RPMI8226 (cell line): ENCODE measurements around the gene GORAB.

ENCODE experiments used
- DNase-seq: peaks from one replicate; pipeline ENCODE4 v3.0.0-alpha.2; 2015

GORAB gene

GRCh38 chr1:170531758-170532657 is at the start of gene GORAB:
TSS of gene GORAB (plus strand) at chr1:170532166. CDS start at chr1:170532224, 58 bp downstream.
- peak; percentile 93 for DNase-seq

GRCh38 chr1:170483051-170483450 is 48.9 kb upstream of the GORAB start:
- DNase-seq = no peak

- no peak for DNase-seq
Observed at GRCh38 chr1:170487503-170487902, 44.5 kb upstream of the GORAB start.

- no peak for DNase-seq
Observed at GRCh38 chr1:170491291-170491690, 40.7 kb upstream of the GORAB start.

GRCh38 chr1:170494369-170494768 is 37.6 kb upstream of the GORAB start:
- DNase-seq = no peak

- DNase-seq = no peak
Observed at GRCh38 chr1:170495006-170495405, 37.0 kb upstream of the GORAB start.

- no peak for DNase-seq
Observed at GRCh38 chr1:170498876-170499275, 33.1 kb upstream of the GORAB start.

- no peak for DNase-seq
Observed at GRCh38 chr1:170503665-170504064, 28.3 kb upstream of the GORAB start.

GRCh38 chr1:170510163-170510562 is 21.8 kb upstream of the GORAB start:
- no peak for DNase-seq

GRCh38 chr1:170511038-170511437 is 20.9 kb upstream of the GORAB start:
- no peak for DNase-seq

- peak; percentile 20 for DNase-seq
Observed at GRCh38 chr1:170513138-170513537, 18.8 kb upstream of the GORAB start.

- DNase-seq = no peak
Observed at GRCh38 chr1:170518185-170518834, 13.7 kb upstream of the GORAB start.

- no peak for DNase-seq
Observed at GRCh38 chr1:170518965-170519364, 13.0 kb upstream of the GORAB start.

GRCh38 chr1:170520601-170521000 is 11.4 kb upstream of the GORAB start:
- DNase-seq = no peak

GRCh38 chr1:170521818-170522217 is 10.1 kb upstream of the GORAB start:
- no peak for DNase-seq

- peak; percentile 12 for DNase-seq
Observed at GRCh38 chr1:170530972-170531757, 801 bp upstream of the GORAB start.

- DNase-seq = no peak
Observed at GRCh38 chr1:170533298-170533697, 1.3 kb downstream of the GORAB start.

- DNase-seq = no peak
Observed at GRCh38 chr1:170534626-170535147, 2.7 kb downstream of the GORAB start.

GRCh38 chr1:170535418-170535817 is 3.5 kb downstream of the GORAB start:
- DNase-seq = no peak

GRCh38 chr1:170536924-170537551 is 5.1 kb downstream of the GORAB start:
- no peak for DNase-seq

- no peak for DNase-seq
Observed at GRCh38 chr1:170537798-170538503, 6.0 kb downstream of the GORAB start.

GRCh38 chr1:170538687-170539086 is 6.7 kb downstream of the GORAB start:
- no peak for DNase-seq
